H9 (cell line): ENCODE measurements around the gene NOP53. TPM values are rescaled to one million over a fixed set of nuclear protein-coding genes. Genes with fewer than 3 reads are reported as not detected.

ENCODE experiments used
- DNase-seq: peaks from one replicate; pipeline ENCODE4 v3.0.0-alpha.2; 2017
- H2AFZ ChIP-seq: one replicate; pipeline ENCODE4 v1.6.1; 2013; ENCODE audit warnings: mild to moderate bottlenecking, low read length, control low read depth, moderate library complexity
- H2AK5ac ChIP-seq: 2 replicates; pipeline ENCODE4 v1.6.1; 2013; ENCODE audit warnings: low read length, control low read depth, mixed read lengths; ENCODE audit not compliant: insufficient read length
- H2BK120ac ChIP-seq: one replicate; pipeline ENCODE4 v1.6.1; 2013; ENCODE audit warnings: low read depth, mild to moderate bottlenecking, low read length, control low read depth, inconsistent platforms; ENCODE audit not compliant: poor library complexity, severe bottlenecking
- H2BK12ac ChIP-seq: 2 replicates; pipeline ENCODE4 v1.6.1; 2013; ENCODE audit warnings: low read length, control low read depth, mixed read lengths, low read depth; ENCODE audit not compliant: insufficient read length
- H2BK15ac ChIP-seq: 2 replicates; pipeline ENCODE4 v1.6.1; 2013; ENCODE audit warnings: low read depth, low read length, control low read depth
- H2BK20ac ChIP-seq: one replicate; pipeline ENCODE4 v1.6.1; 2013; ENCODE audit warnings: low read depth, mild to moderate bottlenecking, low read length, control low read depth, inconsistent platforms; ENCODE audit not compliant: poor library complexity, severe bottlenecking
- H2BK5ac ChIP-seq: 2 replicates; pipeline ENCODE4 v1.6.1; 2013; ENCODE audit warnings: low read length, control low read depth, mixed read lengths; ENCODE audit not compliant: insufficient read length
- H3K14ac ChIP-seq: 2 replicates; pipeline ENCODE4 v1.6.1; 2013; ENCODE audit warnings: low read length, control low read depth; ENCODE audit not compliant: insufficient read depth
- H3K18ac ChIP-seq: 2 replicates; pipeline ENCODE4 v1.6.1; 2013; ENCODE audit warnings: low read depth, mild to moderate bottlenecking, mixed read lengths, low read length, control low read depth; ENCODE audit not compliant: insufficient read length
- H3K23ac ChIP-seq: 2 replicates; pipeline ENCODE4 v1.6.1; 2013; ENCODE audit warnings: low read length, control low read depth, mixed read lengths, low read depth; ENCODE audit not compliant: insufficient read length
- H3K23me2 ChIP-seq: 2 replicates; pipeline ENCODE4 v1.6.1; 2013; ENCODE audit warnings: low read depth, mild to moderate bottlenecking, mixed read lengths, low read length, control low read depth; ENCODE audit not compliant: insufficient read length, poor library complexity, severe bottlenecking
- H3K27ac ChIP-seq: 2 replicates; pipeline ENCODE4 v1.5.1; 2013; ENCODE audit warnings: low read length, control low read depth, mixed read lengths, low read depth; ENCODE audit not compliant: insufficient read length
- H3K27me3 ChIP-seq: 2 replicates; pipeline ENCODE4 v1.6.1; 2013; ENCODE audit warnings: low read length, control low read depth, inconsistent platforms; ENCODE audit not compliant: insufficient read depth
- H3K4ac ChIP-seq: 2 replicates; pipeline ENCODE4 v1.6.1; 2013; ENCODE audit warnings: low read depth, mild to moderate bottlenecking, control low read depth, inconsistent platforms, low read length, moderate library complexity
- H3K4me1 ChIP-seq: 2 replicates; pipeline ENCODE4 v1.6.1; 2013; ENCODE audit warnings: low read length, control low read depth, inconsistent platforms; ENCODE audit not compliant: insufficient read depth
- H3K4me2 ChIP-seq: 2 replicates; pipeline ENCODE4 v1.6.1; 2013; ENCODE audit warnings: low read length, control low read depth, mixed read lengths; ENCODE audit not compliant: insufficient read length, insufficient read depth
- H3K56ac ChIP-seq: 2 replicates; pipeline ENCODE4 v1.6.1; 2013; ENCODE audit warnings: low read depth, mild to moderate bottlenecking, mixed read lengths, low read length, control low read depth; ENCODE audit not compliant: insufficient read length
- H3K79me1 ChIP-seq: 2 replicates; pipeline ENCODE4 v1.6.1; 2013; ENCODE audit warnings: low read depth, mild to moderate bottlenecking, moderate library complexity, low read length, control low read depth, inconsistent platforms; ENCODE audit not compliant: insufficient read depth, poor library complexity, severe bottlenecking
- H3K79me2 ChIP-seq: 2 replicates; pipeline ENCODE4 v1.6.1; 2013; ENCODE audit warnings: low read length, control low read depth, inconsistent platforms; ENCODE audit not compliant: insufficient read depth
- H3K9ac ChIP-seq: 2 replicates; pipeline ENCODE4 v1.6.1; 2013; ENCODE audit warnings: low read length, control low read depth, mixed read lengths; ENCODE audit not compliant: insufficient read length; ENCODE audit errors: extremely low read depth
- H3K9me3 ChIP-seq: one replicate; pipeline ENCODE4 v1.6.1; 2013; ENCODE audit warnings: low read depth, low read length, inconsistent platforms; ENCODE audit not compliant: control insufficient read depth
- H3T11ph ChIP-seq: one replicate; pipeline ENCODE4 v1.6.1; 2013; ENCODE audit warnings: mild to moderate bottlenecking, low read length, control low read depth, inconsistent platforms
- H4K20me1 ChIP-seq: one replicate; pipeline ENCODE4 v1.6.1; 2013; ENCODE audit not compliant: control insufficient read depth, insufficient read length, insufficient read depth
- H4K5ac ChIP-seq: 2 replicates; pipeline ENCODE4 v1.6.1; 2013; ENCODE audit warnings: low read depth, mild to moderate bottlenecking, mixed read lengths, low read length, control low read depth; ENCODE audit not compliant: insufficient read length
- H4K8ac ChIP-seq: replicated peaks from 2 replicates; pipeline ENCODE4 v1.6.1; 2013; ENCODE audit warnings: low read length, control low read depth, mixed read lengths, low read depth; ENCODE audit not compliant: insufficient read length
- H4K91ac ChIP-seq: 2 replicates; pipeline ENCODE4 v1.6.1; 2013; ENCODE audit warnings: low read depth, mild to moderate bottlenecking, moderate library complexity, mixed read lengths, low read length, control low read depth; ENCODE audit not compliant: insufficient read length
- H3K27ac Mint-ChIP-seq, 3 experiments: 2 replicates in 2 of 3; 3 replicates in 1 of 3; pipeline ENCODE4 v1.8.0; 2020 to 2021; ENCODE audit warnings: mixed read lengths in 3 of 3, mild to moderate bottlenecking in 1 of 3, moderate library complexity in 1 of 3
- H3K27me3 Mint-ChIP-seq: 2 replicates; pipeline ENCODE4 v1.8.0; 2021; ENCODE audit warnings: low read depth, mild to moderate bottlenecking, moderate library complexity, mixed read lengths
- H3K36me3 Mint-ChIP-seq, 3 experiments: 2 replicates in 2 of 3; 3 replicates in 1 of 3; pipeline ENCODE4 v1.8.0; 2020 to 2021; ENCODE audit warnings: low read depth in 3 of 3, mixed read lengths in 3 of 3; ENCODE audit not compliant: insufficient read depth in 1 of 3
- H3K4me1 Mint-ChIP-seq, 2 experiments: 2 replicates each; pipeline ENCODE4 v1.8.0; 2020; ENCODE audit warnings: mixed read lengths in 2 of 2
- H3K4me3 Mint-ChIP-seq, 2 experiments: 2 replicates in 1 of 2; 3 replicates in 1 of 2; pipeline ENCODE4 v1.8.0; 2020 to 2021; ENCODE audit warnings: mild to moderate bottlenecking in 2 of 2, mixed read lengths in 2 of 2, moderate library complexity in 1 of 2
- H3K9me3 Mint-ChIP-seq, 2 experiments: 2 replicates in 1 of 2; 3 replicates in 1 of 2; pipeline ENCODE4 v1.8.0; 2020; ENCODE audit warnings: mild to moderate bottlenecking in 2 of 2, mixed read lengths in 2 of 2, moderate library complexity in 1 of 2
- WGBS: extraction: QIAGEN DNeasy Blood & Tissue Kit; methylation state at CpG from one replicate; pipeline ENCODE4 v1.1.7; 2013; ENCODE audit warnings: missing lambda C conversion rate, low lambda C conversion rate, mixed read lengths; ENCODE audit not compliant: insufficient read length; ENCODE audit errors: extremely low coverage; 5-methylcytosine and 5-hydroxymethylcytosine counted together
- total RNA-seq: library from RNA; stranded (reverse); gene quantifications from 2 replicates; pipeline ENCODE4 v1.2.1, GENCODE V29; 2021
- TF ChIP-seq, protein P1 (sequence below): fragments of 200-600 bp; sonication (generic); conservative IDR thresholded peaks from 3 replicates; pipeline ENCODE4 v1.8.0; 2021; ENCODE audit warnings: antibody characterized with exemption, mild to moderate bottlenecking

Gene NOP53
- total RNA-seq, 1 experiment from 2014 or later = 325 TPM

DNA sequence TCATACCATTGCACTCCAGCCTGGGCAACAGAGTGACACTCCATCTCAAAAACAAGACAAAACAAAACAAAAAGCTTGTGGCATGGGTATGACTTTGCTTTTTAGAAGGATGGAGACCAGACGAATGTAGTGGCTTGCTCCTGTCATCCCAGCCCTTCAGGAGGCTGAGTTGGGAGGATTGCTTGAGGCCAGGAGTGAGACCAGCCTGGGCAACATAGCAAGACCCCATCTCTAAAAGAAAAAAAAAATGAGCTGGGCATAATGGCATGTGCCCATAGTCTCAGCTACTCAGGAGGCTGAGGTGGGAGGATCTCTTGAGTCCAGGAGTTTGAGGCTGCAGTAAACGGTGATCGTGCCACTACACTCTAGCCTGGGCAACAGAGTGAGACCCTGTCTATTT lies 16.8 kb downstream of the NOP53 start:
- no CpG with 5 or more reads among the region's 3 CpGs for WGBS
- H3K27me3 ChIP-seq = no peaks in the 10 kb centered on the region
- no peak overlapping the region for H3K4me2 ChIP-seq

More for the DNA sequence above, 16.8 kb downstream of the NOP53 start:
- Histone ChIP-seq H3K9ac (no peak overlapping the region), H2BK12ac (no peak overlapping the region), H2BK15ac (no peak overlapping the region), H3K27ac (no peak overlapping the region), H2BK120ac (no peak overlapping the region), H2AFZ (no peak overlapping the region), H3K79me2 (no peaks in the 10 kb centered on the region), H4K91ac (no peak overlapping the region), H3K79me1 (no peaks in the 10 kb centered on the region), H3K23ac (no peak overlapping the region), H3K18ac (no peak overlapping the region), H3K56ac (no peak overlapping the region), H2AK5ac (no peak overlapping the region), H3K23me2 (no peaks in the 10 kb centered on the region), H3K9me3 (no peaks in the 10 kb centered on the region), H2BK20ac (no peak overlapping the region), H2BK5ac (no peak overlapping the region), H3K4me1 (no peaks in the 10 kb centered on the region), H3T11ph (no peak overlapping the region), H4K20me1 (no peaks in the 10 kb centered on the region), H4K5ac (no peak overlapping the region), H3K14ac (no peak overlapping the region), H3K4ac (no peak overlapping the region), H4K8ac (no peak overlapping the region)
- Mint-ChIP-seq H3K4me1 (peaks cover 7 to 9% of the 10 kb centered on the region in 2 experiments), H3K27ac (no peak overlapping the region), H3K36me3 (peaks cover 19 to 25% (median 23%) of the 10 kb centered on the region in 3 experiments), H3K4me3 (no peak overlapping the region), H3K27me3 (no peaks in the 10 kb centered on the region), H3K9me3 (peaks cover 0 to 3% of the 10 kb centered on the region in 2 experiments; a peak in 1 of 5 replicates)
- TF ChIP-seq, protein P1, sequence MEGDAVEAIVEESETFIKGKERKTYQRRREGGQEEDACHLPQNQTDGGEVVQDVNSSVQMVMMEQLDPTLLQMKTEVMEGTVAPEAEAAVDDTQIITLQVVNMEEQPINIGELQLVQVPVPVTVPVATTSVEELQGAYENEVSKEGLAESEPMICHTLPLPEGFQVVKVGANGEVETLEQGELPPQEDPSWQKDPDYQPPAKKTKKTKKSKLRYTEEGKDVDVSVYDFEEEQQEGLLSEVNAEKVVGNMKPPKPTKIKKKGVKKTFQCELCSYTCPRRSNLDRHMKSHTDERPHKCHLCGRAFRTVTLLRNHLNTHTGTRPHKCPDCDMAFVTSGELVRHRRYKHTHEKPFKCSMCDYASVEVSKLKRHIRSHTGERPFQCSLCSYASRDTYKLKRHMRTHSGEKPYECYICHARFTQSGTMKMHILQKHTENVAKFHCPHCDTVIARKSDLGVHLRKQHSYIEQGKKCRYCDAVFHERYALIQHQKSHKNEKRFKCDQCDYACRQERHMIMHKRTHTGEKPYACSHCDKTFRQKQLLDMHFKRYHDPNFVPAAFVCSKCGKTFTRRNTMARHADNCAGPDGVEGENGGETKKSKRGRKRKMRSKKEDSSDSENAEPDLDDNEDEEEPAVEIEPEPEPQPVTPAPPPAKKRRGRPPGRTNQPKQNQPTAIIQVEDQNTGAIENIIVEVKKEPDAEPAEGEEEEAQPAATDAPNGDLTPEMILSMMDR = no peak
- DNase-seq = no peak
